H9 (cell line): Measurements from ENCODE around the gene GBP1. TPM values are rescaled to one million over a fixed set of nuclear protein-coding genes. Genes with fewer than 3 reads are reported as not detected.

Source experiments
- DNase-seq: peaks from one replicate; pipeline ENCODE4 v3.0.0-alpha.2; 2017
- H2AFZ ChIP-seq: one replicate; pipeline ENCODE4 v1.6.1; 2013; ENCODE audit warnings: mild to moderate bottlenecking, low read length, control low read depth, moderate library complexity
- H2AK5ac ChIP-seq: 2 replicates; pipeline ENCODE4 v1.6.1; 2013; ENCODE audit warnings: low read length, control low read depth, mixed read lengths; ENCODE audit not compliant: insufficient read length
- H2BK120ac ChIP-seq: one replicate; pipeline ENCODE4 v1.6.1; 2013; ENCODE audit warnings: low read depth, mild to moderate bottlenecking, low read length, control low read depth, inconsistent platforms; ENCODE audit not compliant: poor library complexity, severe bottlenecking
- H2BK12ac ChIP-seq: 2 replicates; pipeline ENCODE4 v1.6.1; 2013; ENCODE audit warnings: low read length, control low read depth, mixed read lengths, low read depth; ENCODE audit not compliant: insufficient read length
- H2BK15ac ChIP-seq: 2 replicates; pipeline ENCODE4 v1.6.1; 2013; ENCODE audit warnings: low read depth, low read length, control low read depth
- H2BK20ac ChIP-seq: one replicate; pipeline ENCODE4 v1.6.1; 2013; ENCODE audit warnings: low read depth, mild to moderate bottlenecking, low read length, control low read depth, inconsistent platforms; ENCODE audit not compliant: poor library complexity, severe bottlenecking
- H2BK5ac ChIP-seq: 2 replicates; pipeline ENCODE4 v1.6.1; 2013; ENCODE audit warnings: low read length, control low read depth, mixed read lengths; ENCODE audit not compliant: insufficient read length
- H3K14ac ChIP-seq: 2 replicates; pipeline ENCODE4 v1.6.1; 2013; ENCODE audit warnings: low read length, control low read depth; ENCODE audit not compliant: insufficient read depth
- H3K18ac ChIP-seq: 2 replicates; pipeline ENCODE4 v1.6.1; 2013; ENCODE audit warnings: low read depth, mild to moderate bottlenecking, mixed read lengths, low read length, control low read depth; ENCODE audit not compliant: insufficient read length
- H3K23ac ChIP-seq: 2 replicates; pipeline ENCODE4 v1.6.1; 2013; ENCODE audit warnings: low read length, control low read depth, mixed read lengths, low read depth; ENCODE audit not compliant: insufficient read length
- H3K23me2 ChIP-seq: 2 replicates; pipeline ENCODE4 v1.6.1; 2013; ENCODE audit warnings: low read depth, mild to moderate bottlenecking, mixed read lengths, low read length, control low read depth; ENCODE audit not compliant: insufficient read length, poor library complexity, severe bottlenecking
- H3K27ac ChIP-seq: 2 replicates; pipeline ENCODE4 v1.5.1; 2013; ENCODE audit warnings: low read length, control low read depth, mixed read lengths, low read depth; ENCODE audit not compliant: insufficient read length
- H3K27me3 ChIP-seq: 2 replicates; pipeline ENCODE4 v1.6.1; 2013; ENCODE audit warnings: low read length, control low read depth, inconsistent platforms; ENCODE audit not compliant: insufficient read depth
- H3K4ac ChIP-seq: 2 replicates; pipeline ENCODE4 v1.6.1; 2013; ENCODE audit warnings: low read depth, mild to moderate bottlenecking, control low read depth, inconsistent platforms, low read length, moderate library complexity
- H3K4me1 ChIP-seq: 2 replicates; pipeline ENCODE4 v1.6.1; 2013; ENCODE audit warnings: low read length, control low read depth, inconsistent platforms; ENCODE audit not compliant: insufficient read depth
- H3K4me2 ChIP-seq: 2 replicates; pipeline ENCODE4 v1.6.1; 2013; ENCODE audit warnings: low read length, control low read depth, mixed read lengths; ENCODE audit not compliant: insufficient read length, insufficient read depth
- H3K56ac ChIP-seq: 2 replicates; pipeline ENCODE4 v1.6.1; 2013; ENCODE audit warnings: low read depth, mild to moderate bottlenecking, mixed read lengths, low read length, control low read depth; ENCODE audit not compliant: insufficient read length
- H3K79me1 ChIP-seq: 2 replicates; pipeline ENCODE4 v1.6.1; 2013; ENCODE audit warnings: low read depth, mild to moderate bottlenecking, moderate library complexity, low read length, control low read depth, inconsistent platforms; ENCODE audit not compliant: insufficient read depth, poor library complexity, severe bottlenecking
- H3K79me2 ChIP-seq: 2 replicates; pipeline ENCODE4 v1.6.1; 2013; ENCODE audit warnings: low read length, control low read depth, inconsistent platforms; ENCODE audit not compliant: insufficient read depth
- H3K9ac ChIP-seq: 2 replicates; pipeline ENCODE4 v1.6.1; 2013; ENCODE audit warnings: low read length, control low read depth, mixed read lengths; ENCODE audit not compliant: insufficient read length; ENCODE audit errors: extremely low read depth
- H3K9me3 ChIP-seq: one replicate; pipeline ENCODE4 v1.6.1; 2013; ENCODE audit warnings: low read depth, low read length, inconsistent platforms; ENCODE audit not compliant: control insufficient read depth
- H3T11ph ChIP-seq: one replicate; pipeline ENCODE4 v1.6.1; 2013; ENCODE audit warnings: mild to moderate bottlenecking, low read length, control low read depth, inconsistent platforms
- H4K20me1 ChIP-seq: one replicate; pipeline ENCODE4 v1.6.1; 2013; ENCODE audit not compliant: control insufficient read depth, insufficient read length, insufficient read depth
- H4K5ac ChIP-seq: 2 replicates; pipeline ENCODE4 v1.6.1; 2013; ENCODE audit warnings: low read depth, mild to moderate bottlenecking, mixed read lengths, low read length, control low read depth; ENCODE audit not compliant: insufficient read length
- H4K8ac ChIP-seq: replicated peaks from 2 replicates; pipeline ENCODE4 v1.6.1; 2013; ENCODE audit warnings: low read length, control low read depth, mixed read lengths, low read depth; ENCODE audit not compliant: insufficient read length
- H4K91ac ChIP-seq: 2 replicates; pipeline ENCODE4 v1.6.1; 2013; ENCODE audit warnings: low read depth, mild to moderate bottlenecking, moderate library complexity, mixed read lengths, low read length, control low read depth; ENCODE audit not compliant: insufficient read length
- H3K27ac Mint-ChIP-seq, 3 experiments: 2 replicates in 2 of 3; 3 replicates in 1 of 3; pipeline ENCODE4 v1.8.0; 2020 to 2021; ENCODE audit warnings: mixed read lengths in 3 of 3, mild to moderate bottlenecking in 1 of 3, moderate library complexity in 1 of 3
- H3K27me3 Mint-ChIP-seq: 2 replicates; pipeline ENCODE4 v1.8.0; 2021; ENCODE audit warnings: low read depth, mild to moderate bottlenecking, moderate library complexity, mixed read lengths
- H3K36me3 Mint-ChIP-seq, 3 experiments: 2 replicates in 2 of 3; 3 replicates in 1 of 3; pipeline ENCODE4 v1.8.0; 2020 to 2021; ENCODE audit warnings: low read depth in 3 of 3, mixed read lengths in 3 of 3; ENCODE audit not compliant: insufficient read depth in 1 of 3
- H3K4me1 Mint-ChIP-seq, 2 experiments: 2 replicates each; pipeline ENCODE4 v1.8.0; 2020; ENCODE audit warnings: mixed read lengths in 2 of 2
- H3K4me3 Mint-ChIP-seq, 2 experiments: 2 replicates in 1 of 2; 3 replicates in 1 of 2; pipeline ENCODE4 v1.8.0; 2020 to 2021; ENCODE audit warnings: mild to moderate bottlenecking in 2 of 2, mixed read lengths in 2 of 2, moderate library complexity in 1 of 2
- H3K9me3 Mint-ChIP-seq, 2 experiments: 2 replicates in 1 of 2; 3 replicates in 1 of 2; pipeline ENCODE4 v1.8.0; 2020; ENCODE audit warnings: mild to moderate bottlenecking in 2 of 2, mixed read lengths in 2 of 2, moderate library complexity in 1 of 2
- CTCF ChIP-seq: fragments of 200-600 bp; sonication (generic); conservative IDR thresholded peaks from 3 replicates; pipeline ENCODE4 v1.8.0; 2021; ENCODE audit warnings: antibody characterized with exemption, mild to moderate bottlenecking
- WGBS: extraction: QIAGEN DNeasy Blood & Tissue Kit; methylation state at CpG from one replicate; pipeline ENCODE4 v1.1.7; 2013; ENCODE audit warnings: missing lambda C conversion rate, low lambda C conversion rate, mixed read lengths; ENCODE audit not compliant: insufficient read length; ENCODE audit errors: extremely low coverage; 5-methylcytosine and 5-hydroxymethylcytosine counted together
- total RNA-seq: library from RNA; stranded (reverse); gene quantifications from 2 replicates; pipeline ENCODE4 v1.2.1, GENCODE V29; 2021

Gene GBP1
- total RNA-seq, 1 experiment from 2014 or later, result not detected

GRCh38 chr1:89025928-89026327, 39.1 kb downstream of the GBP1 start:
- H2AK5ac ChIP-seq, result no peak overlapping the region
- H3K27ac ChIP-seq, result no peak overlapping the region
- no peaks in the 10 kb centered on the region for H3K27me3 ChIP-seq
- no peak for DNase-seq
- H2BK12ac ChIP-seq, result no peak overlapping the region
- no peaks in the 10 kb centered on the region for H4K20me1 ChIP-seq
- no peaks in the 10 kb centered on the region for H3K27me3 Mint-ChIP-seq
- no peak overlapping the region for H3K9ac ChIP-seq
- H2BK20ac ChIP-seq, result no peak overlapping the region
- no peaks in the 10 kb centered on the region for H3K36me3 Mint-ChIP-seq
- no peak overlapping the region for H3K4ac ChIP-seq
- H3K23ac ChIP-seq, result no peak overlapping the region
- no peak overlapping the region for H4K91ac ChIP-seq
- no peak overlapping the region for H3T11ph ChIP-seq
- no peak for TF ChIP-seq CTCF
- H3K4me1 ChIP-seq, result peaks cover 5% of the 10 kb centered on the region; the same call in 1 of the 2 replicates
- no peak overlapping the region for H2BK15ac ChIP-seq
- no peak overlapping the region for H4K5ac ChIP-seq
- WGBS, result no CpG with 5 or more reads among the region's 3 CpGs
- H3K56ac ChIP-seq, result no peak overlapping the region
- no peak overlapping the region for H2BK5ac ChIP-seq
- no peak overlapping the region for H3K4me3 Mint-ChIP-seq
- H3K79me2 ChIP-seq, result no peaks in the 10 kb centered on the region
- H4K8ac ChIP-seq, result no peak overlapping the region
- H3K9me3 ChIP-seq, result no peaks in the 10 kb centered on the region
- H3K23me2 ChIP-seq, result no peaks in the 10 kb centered on the region
- no peak overlapping the region for H2BK120ac ChIP-seq
- H3K79me1 ChIP-seq, result no peaks in the 10 kb centered on the region
- no peak overlapping the region for H3K27ac Mint-ChIP-seq
- H3K4me2 ChIP-seq, result no peak overlapping the region
- H3K18ac ChIP-seq, result no peak overlapping the region
- H3K9me3 Mint-ChIP-seq, result peaks cover 4 to 6% of the 10 kb centered on the region in 2 experiments; a peak in 1 of 5 replicates
- peaks cover 13 to 14% of the 10 kb centered on the region in 2 experiments for H3K4me1 Mint-ChIP-seq
- H2AFZ ChIP-seq, result no peak overlapping the region
- no peak overlapping the region for H3K14ac ChIP-seq
